ENCODE results near the gene ADGRF3. TPM values are rescaled to one million over a fixed set of nuclear protein-coding genes. Genes with fewer than 3 reads are reported as not detected.
A peak's percentile ranks its signal among the peaks of the same experiment; 100 is the strongest.

The ADGRF3 gene, protein sequence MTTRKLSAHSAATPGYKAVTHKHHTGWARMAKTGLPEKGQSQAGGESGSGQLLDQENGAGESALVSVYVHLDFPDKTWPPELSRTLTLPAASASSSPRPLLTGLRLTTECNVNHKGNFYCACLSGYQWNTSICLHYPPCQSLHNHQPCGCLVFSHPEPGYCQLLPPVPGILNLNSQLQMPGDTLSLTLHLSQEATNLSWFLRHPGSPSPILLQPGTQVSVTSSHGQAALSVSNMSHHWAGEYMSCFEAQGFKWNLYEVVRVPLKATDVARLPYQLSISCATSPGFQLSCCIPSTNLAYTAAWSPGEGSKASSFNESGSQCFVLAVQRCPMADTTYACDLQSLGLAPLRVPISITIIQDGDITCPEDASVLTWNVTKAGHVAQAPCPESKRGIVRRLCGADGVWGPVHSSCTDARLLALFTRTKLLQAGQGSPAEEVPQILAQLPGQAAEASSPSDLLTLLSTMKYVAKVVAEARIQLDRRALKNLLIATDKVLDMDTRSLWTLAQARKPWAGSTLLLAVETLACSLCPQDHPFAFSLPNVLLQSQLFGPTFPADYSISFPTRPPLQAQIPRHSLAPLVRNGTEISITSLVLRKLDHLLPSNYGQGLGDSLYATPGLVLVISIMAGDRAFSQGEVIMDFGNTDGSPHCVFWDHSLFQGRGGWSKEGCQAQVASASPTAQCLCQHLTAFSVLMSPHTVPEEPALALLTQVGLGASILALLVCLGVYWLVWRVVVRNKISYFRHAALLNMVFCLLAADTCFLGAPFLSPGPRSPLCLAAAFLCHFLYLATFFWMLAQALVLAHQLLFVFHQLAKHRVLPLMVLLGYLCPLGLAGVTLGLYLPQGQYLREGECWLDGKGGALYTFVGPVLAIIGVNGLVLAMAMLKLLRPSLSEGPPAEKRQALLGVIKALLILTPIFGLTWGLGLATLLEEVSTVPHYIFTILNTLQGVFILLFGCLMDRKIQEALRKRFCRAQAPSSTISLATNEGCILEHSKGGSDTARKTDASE
- total RNA-seq, result under 1 TPM in 1 of 2 donors, not detected in 1; 0.34 TPM

DNA sequence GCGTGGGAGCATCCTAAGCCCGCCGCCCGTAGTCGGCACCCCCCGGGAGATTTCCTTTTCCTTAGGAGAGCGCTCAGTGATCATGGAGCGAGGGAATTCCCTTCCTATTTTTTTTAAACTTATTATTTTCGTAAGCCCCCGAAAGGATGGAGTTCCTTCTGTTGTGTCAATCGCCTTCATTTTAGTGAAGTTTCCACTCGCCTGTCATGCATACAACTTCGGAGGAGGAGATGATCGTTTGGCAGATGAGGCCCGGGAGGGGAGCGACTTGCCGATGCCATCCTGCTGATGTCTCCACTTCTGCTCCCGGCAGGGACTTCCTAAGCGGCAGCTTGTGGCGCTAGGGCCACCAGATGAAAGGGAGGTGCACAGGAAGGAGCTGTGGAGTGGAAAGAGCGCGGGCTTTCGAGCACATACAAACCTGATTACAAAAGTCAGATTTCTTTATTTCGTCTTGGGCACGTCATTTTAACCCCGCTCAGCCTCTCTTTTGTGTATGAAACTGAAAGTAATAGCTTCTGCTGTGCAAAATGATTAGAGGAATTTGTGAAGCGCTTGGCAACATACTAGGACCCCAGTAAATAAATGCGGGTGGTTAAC is at the start of gene ADGRF3:
Gene ADGRF3, minus strand, starts transcription at position 336 of the 600 bp plus-strand sequence. CDS start 555 bp downstream, outside the sequence.
- Histone ChIP-seq H3K27me3 (replicated peaks; ENCODE audit: insufficient read depth) (no peaks in the 10 kb centered on the region), H3K9me3 (no peaks in the 10 kb centered on the region), H3K4me3 (peak within 1 kb of the TSS; percentile 87 to 95), H3K36me3 (no peaks in the 10 kb centered on the region), H3K4me1 (replicated peaks) (no peaks in the 10 kb centered on the region), H3K27ac (peak within 1 kb of the TSS; percentile 96 to 97)
- TF ChIP-seq POLR2A (IDR thresholded peaks at IDR 0.05), result peak; percentile 57
- TF ChIP-seq, protein P1, sequence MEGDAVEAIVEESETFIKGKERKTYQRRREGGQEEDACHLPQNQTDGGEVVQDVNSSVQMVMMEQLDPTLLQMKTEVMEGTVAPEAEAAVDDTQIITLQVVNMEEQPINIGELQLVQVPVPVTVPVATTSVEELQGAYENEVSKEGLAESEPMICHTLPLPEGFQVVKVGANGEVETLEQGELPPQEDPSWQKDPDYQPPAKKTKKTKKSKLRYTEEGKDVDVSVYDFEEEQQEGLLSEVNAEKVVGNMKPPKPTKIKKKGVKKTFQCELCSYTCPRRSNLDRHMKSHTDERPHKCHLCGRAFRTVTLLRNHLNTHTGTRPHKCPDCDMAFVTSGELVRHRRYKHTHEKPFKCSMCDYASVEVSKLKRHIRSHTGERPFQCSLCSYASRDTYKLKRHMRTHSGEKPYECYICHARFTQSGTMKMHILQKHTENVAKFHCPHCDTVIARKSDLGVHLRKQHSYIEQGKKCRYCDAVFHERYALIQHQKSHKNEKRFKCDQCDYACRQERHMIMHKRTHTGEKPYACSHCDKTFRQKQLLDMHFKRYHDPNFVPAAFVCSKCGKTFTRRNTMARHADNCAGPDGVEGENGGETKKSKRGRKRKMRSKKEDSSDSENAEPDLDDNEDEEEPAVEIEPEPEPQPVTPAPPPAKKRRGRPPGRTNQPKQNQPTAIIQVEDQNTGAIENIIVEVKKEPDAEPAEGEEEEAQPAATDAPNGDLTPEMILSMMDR (IDR thresholded peaks at IDR 0.05), result no peak
- TF ChIP-seq POLR2AphosphoS5 (IDR thresholded peaks at IDR 0.05), result peak; percentile 59
- DNase-seq (ENCODE audit: low spot score), result peak; percentile 75
- intact Hi-C loops (cut with DNase I), result loop anchor here (5.0 to 10.0 kb wide), 2 partner anchors 104 to 728 kb away; partner anchors contain the start of genes EMILIN1, HADHA, HADHB and OST4
- 1% methylated on average over 28 of the region's 28 CpGs for WGBS

DNA sequence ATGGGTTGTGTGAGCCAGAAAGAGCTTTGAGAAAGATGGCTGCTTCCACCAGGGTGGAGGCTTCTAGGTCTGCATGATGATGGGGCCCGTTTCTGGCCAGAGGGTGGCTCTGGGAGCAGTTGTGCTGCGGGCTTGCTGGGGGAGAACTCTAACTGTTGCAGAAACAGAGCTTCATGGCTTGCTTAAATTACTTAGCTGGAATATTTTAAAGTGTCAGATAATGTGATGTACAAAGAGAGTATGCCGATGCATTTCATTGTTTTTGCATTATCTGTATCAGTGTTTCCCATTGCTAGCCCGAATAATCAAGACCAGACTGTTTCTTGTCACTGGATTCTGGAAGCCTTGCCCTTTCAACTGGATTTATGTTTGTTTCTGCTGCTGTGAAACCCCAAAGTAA is 48.8 kb upstream of the ADGRF3 start:
- no peaks in the 10 kb centered on the region for H3K36me3 ChIP-seq
- intact Hi-C loops (cut with DNase I), result no loop called here
- no peak overlapping the region for H3K27ac ChIP-seq
- WGBS, result 68% methylated on average over 4 of the region's 4 CpGs
- DNase-seq (ENCODE audit: low spot score), result no peak
- no peak overlapping the region for H3K4me3 ChIP-seq
- no peaks in the 10 kb centered on the region for H3K4me1 ChIP-seq (replicated peaks)
- no peak for TF ChIP-seq POLR2A (IDR thresholded peaks at IDR 0.05)
- TF ChIP-seq, protein P1 (IDR thresholded peaks at IDR 0.05), result no peak
- no peak for TF ChIP-seq POLR2AphosphoS5 (IDR thresholded peaks at IDR 0.05)
- H3K9me3 ChIP-seq, result no peaks in the 10 kb centered on the region
- no peaks in the 10 kb centered on the region for H3K27me3 ChIP-seq (replicated peaks; ENCODE audit: insufficient read depth)

DNA sequence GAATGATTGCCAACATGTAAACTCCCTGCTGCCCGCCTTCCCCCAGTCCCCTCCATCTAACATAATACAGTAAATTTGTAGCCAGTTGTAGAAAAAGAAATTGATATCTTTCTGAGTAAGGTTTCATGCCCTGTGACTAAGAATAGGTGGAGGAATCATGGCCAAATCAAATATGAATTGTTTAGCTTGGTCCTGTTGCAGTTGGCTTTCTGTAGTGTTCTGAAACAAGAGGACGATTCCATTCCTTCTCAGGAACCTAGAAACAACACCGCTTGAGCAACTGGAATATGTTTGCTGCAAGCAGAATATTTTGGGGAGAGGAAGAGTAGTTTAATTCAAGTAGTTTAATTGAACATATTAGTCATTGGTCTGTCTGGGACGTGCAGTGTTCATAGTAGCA is 48.1 kb upstream of the ADGRF3 start:
- TF ChIP-seq, protein P1 (IDR thresholded peaks at IDR 0.05), result no peak
- no peak for TF ChIP-seq POLR2A (IDR thresholded peaks at IDR 0.05)
- no peak for TF ChIP-seq POLR2AphosphoS5 (IDR thresholded peaks at IDR 0.05)
- H3K4me3 ChIP-seq, result no peak overlapping the region
- intact Hi-C loops (cut with DNase I), result no loop called here
- H3K9me3 ChIP-seq, result no peaks in the 10 kb centered on the region
- no peaks in the 10 kb centered on the region for H3K36me3 ChIP-seq
- H3K27ac ChIP-seq, result no peak overlapping the region
- H3K27me3 ChIP-seq (replicated peaks; ENCODE audit: insufficient read depth), result no peaks in the 10 kb centered on the region
- WGBS, result 43% methylated on average over 4 of the region's 4 CpGs
- H3K4me1 ChIP-seq (replicated peaks), result no peaks in the 10 kb centered on the region
- no peak for DNase-seq (ENCODE audit: low spot score)

DNA sequence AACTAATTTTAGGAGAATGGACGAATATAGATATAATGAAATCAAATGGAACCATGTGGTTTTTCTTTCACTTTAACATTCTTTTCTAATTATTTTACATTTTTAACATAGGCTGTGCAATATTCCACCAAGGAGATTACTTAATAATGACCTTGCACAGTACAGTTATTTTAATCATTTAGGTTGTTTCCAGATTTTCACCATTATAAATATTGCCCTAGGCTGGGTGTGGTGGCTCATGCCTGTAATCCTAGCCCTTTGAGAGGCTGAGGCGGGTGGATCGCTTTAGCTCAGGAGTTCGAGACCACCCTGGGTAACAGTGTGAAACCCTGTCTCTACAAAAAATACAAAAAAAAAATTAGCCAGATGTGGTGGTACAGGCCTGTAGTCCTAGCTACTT is 40.6 kb upstream of the ADGRF3 start:
- H3K9me3 ChIP-seq, result no peaks in the 10 kb centered on the region
- intact Hi-C loops (cut with DNase I), result no loop called here
- 95% methylated on average over 4 of the region's 4 CpGs for WGBS
- H3K36me3 ChIP-seq, result no peaks in the 10 kb centered on the region
- H3K27ac ChIP-seq, result no peak overlapping the region
- H3K4me3 ChIP-seq, result no peak overlapping the region
- no peak for DNase-seq (ENCODE audit: low spot score)
- no peak for TF ChIP-seq POLR2AphosphoS5 (IDR thresholded peaks at IDR 0.05)
- TF ChIP-seq, protein P1 (IDR thresholded peaks at IDR 0.05), result no peak
- no peak for TF ChIP-seq POLR2A (IDR thresholded peaks at IDR 0.05)
- no peaks in the 10 kb centered on the region for H3K27me3 ChIP-seq (replicated peaks; ENCODE audit: insufficient read depth)
- H3K4me1 ChIP-seq (replicated peaks), result no peaks in the 10 kb centered on the region
